ENCODE measurements around the gene SVOP.
"Not testable (repeated sequence)": the region's sequence is repeated elsewhere in the genome, so short reads cannot be mapped to it uniquely, and the experiment has no call there.

SVOP gene
- 0 reads per million in 2 donors for total RNA-seq

DNA sequence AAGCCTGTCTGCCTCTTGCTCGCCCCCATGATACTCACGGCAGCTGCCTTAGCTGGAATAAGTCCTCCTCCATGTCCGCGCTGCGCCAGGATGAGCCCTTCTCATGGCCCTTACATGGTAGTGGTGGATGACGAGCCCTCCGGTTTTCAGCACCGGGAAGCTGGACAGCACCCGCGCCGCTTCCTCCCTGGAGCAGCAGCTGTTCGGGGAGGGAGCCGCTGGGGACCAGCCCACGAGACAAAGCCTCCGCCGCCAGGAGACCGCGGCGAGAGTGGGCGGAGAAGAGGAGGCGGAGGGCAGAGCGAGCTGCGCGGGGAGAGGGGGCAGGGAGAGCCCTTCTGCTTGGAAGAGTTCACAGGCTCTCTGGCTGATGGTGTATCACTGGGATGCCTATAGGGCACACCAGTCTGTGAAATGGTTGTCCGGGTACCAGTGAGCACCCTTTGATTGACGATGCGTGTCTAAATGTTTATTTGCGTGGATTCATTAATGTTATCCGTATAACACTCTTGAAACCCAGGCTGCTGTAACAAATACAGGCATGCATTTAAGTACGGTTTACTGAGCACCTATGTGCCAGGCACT lies at the start of gene SVOP:
Gene SVOP, minus strand, starts transcription at position 273 of the 585 bp plus-strand sequence. Its CDS starts 200 bp downstream, at position 73.
- DNase-seq, result peak; percentile 6

GRCh38 chr12:109069307-109070271 lies 48.7 kb upstream of the SVOP start:
- no peak for DNase-seq

GRCh38 chr12:109065853-109066193 lies 45.0 kb upstream of the SVOP start:
- DNase-seq, result no peak

DNA sequence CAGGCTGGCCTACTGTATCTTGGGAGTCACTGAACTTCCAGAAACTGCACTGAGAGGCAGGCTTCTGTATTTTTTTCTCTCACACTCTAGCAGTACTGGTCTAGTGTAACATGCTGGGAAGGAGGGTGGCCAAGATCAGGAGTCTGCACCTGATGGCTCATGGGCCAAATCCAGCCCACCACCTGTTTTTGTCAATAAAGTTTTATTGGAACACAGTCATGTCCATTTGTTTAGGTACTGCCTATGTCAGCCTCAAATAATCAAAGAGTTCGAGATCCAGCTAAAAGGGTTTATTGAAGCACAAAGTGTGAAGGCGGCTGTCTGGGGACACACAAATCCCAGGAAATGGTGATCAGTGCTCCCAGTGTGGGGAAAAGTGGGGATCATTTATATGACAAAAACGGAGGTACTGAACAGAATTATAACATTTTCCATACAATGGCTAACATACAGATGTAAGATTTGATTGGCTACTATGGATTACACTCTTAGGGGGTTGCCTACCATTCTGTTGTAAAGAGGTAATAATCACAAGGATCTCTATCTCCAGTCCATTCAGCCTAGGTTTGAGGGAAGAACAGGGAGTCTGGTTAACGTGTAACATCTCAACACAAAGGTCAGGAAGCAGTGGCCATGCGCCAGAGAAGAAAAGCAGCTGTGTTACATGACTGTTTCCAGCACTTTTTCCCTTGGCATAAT lies 44.4 kb upstream of the SVOP start:
- DNase-seq, result no peak

DNA sequence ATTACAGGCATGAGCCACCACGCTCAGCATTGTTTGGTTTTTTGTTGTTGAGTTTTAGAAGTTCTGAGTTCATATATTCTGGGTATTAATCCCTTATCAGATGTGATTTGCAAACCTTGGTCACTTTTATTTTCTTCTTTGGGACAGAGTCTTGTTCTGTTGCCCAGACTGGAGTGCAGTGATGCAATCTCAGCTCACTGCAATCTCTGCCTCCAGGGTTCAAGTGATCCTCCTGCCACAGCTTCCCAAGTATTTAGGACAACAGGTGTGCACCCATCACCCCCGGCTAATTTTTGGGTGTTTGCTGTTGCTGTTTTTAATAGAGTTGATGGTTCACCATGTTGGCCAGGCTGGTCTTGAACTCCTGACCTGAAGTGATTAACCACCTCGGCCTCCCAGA lies 43.3 kb upstream of the SVOP start:
- DNase-seq, result no peak

DNA sequence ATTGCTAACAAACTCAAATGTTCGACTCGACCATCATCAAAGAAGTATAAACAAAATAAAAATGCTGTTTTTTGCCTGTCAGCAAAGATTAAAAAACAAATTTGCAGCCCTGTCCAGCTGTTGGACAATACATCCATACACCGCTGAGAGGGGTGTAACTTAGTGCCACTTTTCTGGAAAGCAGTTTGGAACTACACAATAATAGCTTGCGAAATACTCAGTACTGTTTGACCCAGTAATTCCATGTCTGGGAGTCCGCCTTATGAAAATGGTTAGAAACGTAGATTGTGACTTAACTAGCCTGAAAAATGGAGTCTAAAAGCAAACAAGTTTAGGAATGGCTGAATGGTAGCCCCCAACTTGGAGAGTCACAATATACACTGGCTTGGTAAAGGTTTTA lies 37.9 kb upstream of the SVOP start:
- DNase-seq, result no peak

- DNase-seq, result no peak
Measured at GRCh38 chr12:109057376-109057775, 36.5 kb upstream of the SVOP start.

DNA sequence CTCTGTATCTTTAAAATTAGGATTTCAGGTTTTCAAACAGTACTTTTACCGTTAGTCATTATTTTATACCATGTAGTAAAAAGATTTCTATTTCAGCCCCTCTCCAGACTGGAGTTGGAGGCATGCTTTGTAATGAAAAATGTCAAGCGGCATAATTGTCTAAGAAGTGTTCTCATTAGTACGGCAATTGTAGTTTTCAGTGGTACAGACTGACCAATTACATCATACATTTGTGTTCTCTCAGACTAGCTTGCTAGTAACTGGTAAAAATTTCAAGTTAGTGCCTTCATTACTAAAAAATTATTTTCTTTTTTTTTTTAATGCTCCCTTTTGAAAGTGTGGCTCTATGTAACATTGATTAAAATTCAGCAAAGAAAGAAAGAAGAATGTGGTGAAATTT lies 36.0 kb upstream of the SVOP start:
- no peak for DNase-seq

GRCh38 chr12:109054520-109054919 lies 33.7 kb upstream of the SVOP start:
- DNase-seq, result no peak

DNA sequence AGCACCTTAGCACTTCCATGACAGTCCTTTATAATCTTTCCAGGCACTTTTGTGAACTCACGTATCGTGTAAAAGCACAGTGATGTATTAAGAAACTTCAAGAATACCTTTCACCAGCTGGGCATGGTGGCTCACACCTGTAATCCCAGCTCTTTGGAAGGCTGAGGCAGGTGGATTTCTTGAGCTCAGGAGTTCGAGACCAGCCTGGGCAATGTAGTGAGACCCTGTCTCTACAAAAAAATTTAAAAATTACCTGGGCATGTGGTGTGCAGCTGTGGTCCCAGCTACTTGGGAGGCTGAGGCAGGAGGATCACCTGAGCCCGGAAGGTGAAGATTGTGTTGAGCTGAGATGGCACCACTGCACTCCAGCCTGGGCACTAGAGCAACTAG lies 33.3 kb upstream of the SVOP start:
- not testable (repeated sequence) for DNase-seq

- DNase-seq, result no peak
Measured at GRCh38 chr12:109053382-109054123, 32.7 kb upstream of the SVOP start.

GRCh38 chr12:109052414-109053323 lies 31.8 kb upstream of the SVOP start, which contains the start of gene USP30:
USP30 (plus strand) TSS chr12:109052576; CDS start chr12:109052679, 103 bp downstream.
- peak; percentile 75 for DNase-seq

DNA sequence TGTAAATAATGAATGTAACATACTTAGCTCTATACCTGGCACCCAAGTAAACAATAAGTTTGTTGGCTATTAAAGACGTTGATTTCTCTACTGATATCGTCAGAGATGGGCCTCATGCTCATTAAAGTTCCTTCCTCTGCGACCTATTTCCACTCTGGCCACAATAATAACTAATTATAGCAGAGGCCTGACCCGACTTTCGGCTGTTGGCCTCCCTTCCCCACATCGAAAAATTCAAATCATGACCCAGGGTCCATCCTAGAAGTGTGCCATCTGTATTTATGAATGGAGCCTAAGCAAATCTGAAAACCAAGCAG lies 31.2 kb upstream of the SVOP start:
- DNase-seq, result no peak

DNA sequence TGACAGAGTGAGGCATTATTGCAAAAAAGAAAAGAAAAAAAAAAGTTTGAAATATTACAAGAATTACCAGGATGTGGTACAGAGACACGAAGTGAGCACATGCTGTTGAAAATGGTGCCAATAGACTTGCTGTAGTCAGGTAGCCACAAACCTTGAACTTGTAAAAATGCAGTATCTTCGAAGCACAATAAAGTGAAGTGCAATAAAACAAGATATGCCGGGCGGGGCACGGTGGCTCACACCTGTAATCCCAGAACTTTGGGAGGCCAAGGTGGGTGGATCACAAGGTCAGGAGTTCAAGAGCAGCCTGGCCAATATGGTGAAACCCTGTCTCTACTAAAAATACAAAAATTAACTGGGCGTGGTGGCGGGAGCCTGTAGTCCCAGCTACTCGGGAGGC lies 28.9 kb upstream of the SVOP start:
- not testable (repeated sequence) for DNase-seq

GRCh38 chr12:109048706-109049105 lies 27.8 kb upstream of the SVOP start:
- DNase-seq, result not testable (repeated sequence)

DNA sequence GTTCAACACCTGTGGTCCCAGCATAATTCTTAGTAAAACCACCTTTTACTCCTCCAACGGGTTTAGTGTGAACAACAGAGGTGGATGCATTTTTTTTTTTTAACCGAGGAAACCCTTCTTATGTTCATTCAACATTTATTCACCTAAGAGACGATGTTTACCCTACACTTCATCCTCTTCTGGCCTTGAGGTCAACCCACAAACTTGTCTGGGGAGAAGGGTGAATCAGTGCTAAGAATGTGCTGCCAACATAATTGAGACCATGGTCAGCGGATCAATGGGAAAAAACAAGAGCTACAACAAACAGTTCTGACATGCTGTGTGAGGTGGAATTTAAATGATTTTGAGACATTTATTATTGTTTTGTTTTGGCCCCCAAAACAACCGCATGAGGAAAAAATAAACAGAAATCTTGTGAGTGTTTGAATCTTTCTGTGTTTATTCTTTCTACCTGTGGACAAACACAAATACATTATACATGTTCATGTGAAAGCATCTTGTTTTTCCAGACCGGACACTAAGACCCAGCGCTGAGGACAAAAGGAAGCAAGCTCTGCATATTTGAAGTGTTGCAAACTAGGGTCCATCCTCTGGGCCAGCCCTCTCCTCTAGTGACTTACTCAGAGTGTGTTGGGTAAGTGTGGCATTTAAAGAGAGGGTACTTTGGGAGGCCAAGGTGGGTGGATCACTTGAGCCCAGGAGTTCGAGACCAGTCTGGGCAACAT lies 26.4 kb upstream of the SVOP start:
- DNase-seq, result no peak

- no peak for DNase-seq
Measured at GRCh38 chr12:109044241-109044640, 23.4 kb upstream of the SVOP start.

DNA sequence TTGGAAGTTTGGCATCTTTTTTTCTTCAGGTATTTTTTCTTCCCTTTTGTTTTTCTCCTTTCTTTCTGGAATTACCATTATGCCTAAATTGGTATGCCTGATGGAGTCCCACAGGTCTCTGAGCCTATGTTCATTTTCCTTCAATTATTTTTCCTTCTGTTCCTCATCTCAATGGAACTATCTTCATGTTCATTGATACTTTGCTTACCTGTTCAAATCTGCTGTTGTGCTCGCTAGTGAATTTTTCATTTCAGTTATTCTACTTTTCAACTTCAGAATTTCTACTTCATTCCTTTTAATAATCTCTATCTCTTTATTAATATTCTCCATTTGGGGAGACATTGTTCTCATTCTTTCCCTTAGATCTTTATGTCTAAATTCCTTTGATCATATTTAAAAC lies 16.1 kb upstream of the SVOP start:
- DNase-seq, result no peak

DNA sequence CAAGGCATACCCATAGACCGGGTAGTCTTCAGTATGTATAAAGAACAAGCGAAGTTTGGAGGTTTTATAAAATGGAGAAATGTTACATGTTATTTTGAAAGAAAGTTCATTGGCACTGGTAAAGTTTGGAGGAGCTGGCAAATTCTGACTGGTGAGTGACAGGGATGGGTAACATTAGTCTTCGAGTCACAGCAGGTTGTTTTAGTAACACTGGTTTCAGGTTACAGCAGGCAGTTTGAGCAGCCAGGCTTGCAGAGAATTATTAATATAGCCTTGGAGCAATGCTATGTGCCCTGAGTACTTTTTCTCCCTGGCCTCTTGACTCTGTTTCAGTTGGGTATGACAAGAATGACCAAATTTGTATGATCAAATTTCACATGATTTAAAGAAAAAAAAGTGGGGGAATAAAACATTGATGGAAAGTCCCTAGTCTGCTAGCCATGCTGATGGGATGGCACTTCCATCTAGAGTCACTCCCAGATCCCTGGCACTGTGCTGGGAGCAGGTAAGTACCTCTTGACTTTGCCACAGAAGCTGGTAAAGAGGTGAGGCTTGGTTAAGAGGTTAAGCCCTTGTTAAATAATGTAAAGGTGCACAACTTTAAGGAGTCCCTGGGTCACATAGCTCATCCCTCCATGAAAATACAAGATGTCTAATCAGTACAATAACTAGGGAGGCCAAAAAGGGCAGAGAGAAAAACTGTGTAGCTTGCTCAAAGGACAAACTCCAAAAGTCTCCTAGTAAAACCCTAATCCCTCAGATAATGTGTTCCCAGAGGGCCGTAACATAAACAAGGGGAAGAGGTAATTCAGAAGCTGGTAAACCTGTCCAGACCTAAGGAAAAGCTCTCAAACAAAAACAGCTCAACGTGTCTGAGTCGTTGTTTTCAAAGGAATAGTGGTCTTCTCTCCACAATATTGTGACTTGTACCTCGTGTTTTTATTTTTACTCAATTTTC lies 12.7 kb upstream of the SVOP start:
- DNase-seq, result no peak

- DNase-seq, result no peak
Measured at GRCh38 chr12:109029411-109029810, 8.5 kb upstream of the SVOP start.

Measured in T-helper 9 cell (primary cell).